Endodermal cell (in vitro differentiated cells): ENCODE measurements around the gene CD81. TPM values are rescaled to one million over a fixed set of nuclear protein-coding genes. Genes with fewer than 3 reads are reported as not detected.

Source experiments
- DNase-seq: peaks from one replicate; pipeline ENCODE4 v3.0.0-alpha.2; 2017
- H3K27ac ChIP-seq: 2 replicates; pipeline ENCODE4 v1.5.1; 2013; ENCODE audit warnings: mild to moderate bottlenecking, low read depth, low read length, moderate library complexity
- H3K27me3 ChIP-seq: 2 replicates; pipeline ENCODE4 v1.6.1; 2013; ENCODE audit warnings: mild to moderate bottlenecking, low read length, moderate library complexity; ENCODE audit not compliant: insufficient read depth, control insufficient read depth, poor library complexity, severe bottlenecking
- H3K36me3 ChIP-seq: 2 replicates; pipeline ENCODE4 v1.7.0; 2013; ENCODE audit warnings: mild to moderate bottlenecking, low read length, moderate library complexity; ENCODE audit not compliant: control insufficient read depth, insufficient read depth
- H3K4me1 ChIP-seq: one replicate; pipeline ENCODE4 v1.7.0; 2013; ENCODE audit warnings: low read length; ENCODE audit not compliant: control insufficient read depth, insufficient read depth
- H3K4me3 ChIP-seq: 2 replicates; pipeline ENCODE4 v1.5.1; 2013; ENCODE audit warnings: mild to moderate bottlenecking, low read length, moderate library complexity
- H3K9ac ChIP-seq: 2 replicates; pipeline ENCODE4 v1.6.1; 2013; ENCODE audit warnings: mild to moderate bottlenecking, low read length, moderate library complexity; ENCODE audit not compliant: poor library complexity, severe bottlenecking; ENCODE audit errors: extremely low read depth
- H3K9me3 ChIP-seq: 2 replicates; pipeline ENCODE4 v1.6.1; 2013; ENCODE audit warnings: mild to moderate bottlenecking, low read length, moderate library complexity; ENCODE audit not compliant: control insufficient read depth
- H3K27ac Mint-ChIP-seq: 2 replicates; pipeline ENCODE4 v1.8.0; 2020; ENCODE audit warnings: mixed read lengths
- H3K27me3 Mint-ChIP-seq: 2 replicates; pipeline ENCODE4 v1.8.0; 2021; ENCODE audit warnings: mild to moderate bottlenecking, mixed read lengths; ENCODE audit not compliant: insufficient read depth
- H3K36me3 Mint-ChIP-seq: 2 replicates; pipeline ENCODE4 v1.8.0; 2020; ENCODE audit warnings: low read depth, mixed read lengths
- H3K4me1 Mint-ChIP-seq: 2 replicates; pipeline ENCODE4 v1.8.0; 2020; ENCODE audit warnings: mixed read lengths
- H3K4me3 Mint-ChIP-seq: 2 replicates; pipeline ENCODE4 v1.8.0; 2020; ENCODE audit warnings: mild to moderate bottlenecking, moderate library complexity, mixed read lengths
- H3K9me3 Mint-ChIP-seq: 2 replicates; pipeline ENCODE4 v1.8.0; 2020; ENCODE audit warnings: mild to moderate bottlenecking, mixed read lengths
- CTCF ChIP-seq: fragments of 200-600 bp; sonication (generic); conservative IDR thresholded peaks from 2 replicates; pipeline ENCODE4 v1.5.0; 2021; ENCODE audit warnings: antibody characterized with exemption, mild to moderate bottlenecking
- WGBS, 2 experiments: methylation state at CpG; one replicate each; pipeline versions ENCODE4 v1.1.5 to v1.1.7; 2013; ENCODE audit warnings: missing lambda C conversion rate in 2 of 2, mixed read lengths in 1 of 2; ENCODE audit not compliant: insufficient coverage in 1 of 2, insufficient read length in 1 of 2; 5-methylcytosine and 5-hydroxymethylcytosine counted together
- total RNA-seq, 2 donors: library from RNA; stranded (reverse); fragmentation: NEBNext Ultra II Directional in 1 of 2; extraction: Animal tissue kit (Norgen Biotek cat#: 25700) in 1 of 2; gene quantifications; 2 replicates in 1 of 2; 3 replicates in 1 of 2; pipeline ENCODE4 v1.2.1, GENCODE V29; 2021

CD81 gene
- total RNA-seq, 2 donors from 2014 or later, result 275 to 331 TPM

GRCh38 chr11:2423157-2424025, 46.3 kb downstream of the CD81 start:
- H3K9me3 ChIP-seq, result no peaks in the 10 kb centered on the region
- Mint-ChIP-seq H3K27me3 (peaks cover 5% of the 10 kb centered on the region), H3K27ac (no peak overlapping the region), H3K9me3 (no peaks in the 10 kb centered on the region), H3K36me3 (no peaks in the 10 kb centered on the region), H3K4me1 (no peaks in the 10 kb centered on the region), H3K4me3 (no peak overlapping the region)
- H3K27me3 ChIP-seq, result no peaks in the 10 kb centered on the region
- H3K9ac ChIP-seq, result no peak overlapping the region
- H3K4me1 ChIP-seq, result no peaks in the 10 kb centered on the region
- no peak overlapping the region for H3K4me3 ChIP-seq
- no peak for TF ChIP-seq CTCF
- WGBS, 2 experiments, result 91 to 92% methylated on average over 22 to 26 of the region's 26 CpGs
- DNase-seq, result no peak
- H3K27ac ChIP-seq, result no peak overlapping the region
- H3K36me3 ChIP-seq, result no peaks in the 10 kb centered on the region

DNA sequence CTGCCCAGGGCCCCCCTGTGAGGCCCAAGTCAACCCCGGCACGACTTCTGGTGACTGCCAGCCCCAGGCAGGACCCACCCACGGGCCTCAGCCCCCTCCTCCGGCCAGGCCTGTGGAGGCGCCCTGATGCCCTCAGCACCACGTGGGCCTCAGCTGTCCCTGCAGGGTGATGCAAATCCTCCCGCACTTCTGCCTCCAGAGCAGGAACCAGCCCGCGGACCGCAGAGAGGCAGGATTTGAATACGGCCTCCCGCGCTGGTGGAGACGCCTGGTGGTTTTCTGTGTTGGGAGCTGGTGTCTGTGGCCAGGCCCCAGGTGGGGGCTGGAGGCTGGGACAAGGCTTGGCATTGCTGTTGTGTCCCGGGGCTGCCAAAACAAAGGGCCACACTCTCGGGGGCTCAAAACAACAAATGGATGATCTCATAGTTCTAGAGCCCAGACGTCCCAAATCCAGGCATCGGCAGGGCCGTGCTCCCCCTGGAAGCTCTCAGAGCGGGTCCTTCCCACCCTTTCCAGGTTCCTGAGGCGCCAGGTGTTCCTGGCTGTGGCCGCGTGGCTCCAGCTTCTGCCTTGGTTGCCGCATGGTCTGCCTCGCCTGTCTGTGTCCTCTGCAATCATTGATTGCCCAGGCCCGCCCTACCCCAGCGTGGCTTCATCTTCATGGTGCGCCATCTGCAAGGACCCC, 47.8 kb downstream of the CD81 start:
- no peaks in the 10 kb centered on the region for H3K4me1 Mint-ChIP-seq
- Histone ChIP-seq H3K9ac (no peak overlapping the region), H3K9me3 (no peaks in the 10 kb centered on the region), H3K4me1 (no peaks in the 10 kb centered on the region), H3K27ac (no peak overlapping the region), H3K27me3 (no peaks in the 10 kb centered on the region), H3K4me3 (no peak overlapping the region), H3K36me3 (no peaks in the 10 kb centered on the region)
- peaks cover 5% of the 10 kb centered on the region for H3K27me3 Mint-ChIP-seq
- H3K27ac Mint-ChIP-seq, result no peak overlapping the region
- no peak for DNase-seq
- H3K4me3 Mint-ChIP-seq, result no peak overlapping the region
- H3K36me3 Mint-ChIP-seq, result no peaks in the 10 kb centered on the region
- no peak for TF ChIP-seq CTCF
- 84 to 87% methylated on average over 23 to 28 of the region's 28 CpGs for WGBS, 2 experiments
- no peaks in the 10 kb centered on the region for H3K9me3 Mint-ChIP-seq

DNA sequence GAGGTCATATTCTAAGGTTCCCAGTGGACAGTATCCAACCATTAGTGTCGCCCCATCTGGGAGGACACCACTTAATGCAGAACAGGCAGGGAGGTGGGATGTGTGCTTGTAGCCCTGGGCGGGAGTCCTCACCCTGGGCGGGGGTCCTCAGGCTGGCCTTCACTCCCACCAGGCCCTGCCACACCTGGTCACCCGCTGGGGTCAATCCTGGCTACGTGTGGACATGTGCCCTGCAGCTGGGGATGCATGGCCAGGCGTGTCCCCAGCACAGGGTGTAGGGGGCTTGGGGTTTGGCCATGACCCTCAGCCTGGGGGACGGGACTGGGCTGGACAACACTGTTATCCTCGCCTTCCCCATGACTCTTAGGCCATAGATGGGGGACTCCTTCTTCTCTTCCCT, 48.4 kb downstream of the CD81 start:
- no peak overlapping the region for H3K9ac ChIP-seq
- peaks cover 5% of the 10 kb centered on the region for H3K27me3 Mint-ChIP-seq
- TF ChIP-seq CTCF, result no peak
- H3K27ac ChIP-seq, result no peak overlapping the region
- no peak overlapping the region for H3K4me3 ChIP-seq
- H3K4me1 ChIP-seq, result no peaks in the 10 kb centered on the region
- no peak overlapping the region for H3K27ac Mint-ChIP-seq
- H3K27me3 ChIP-seq, result no peaks in the 10 kb centered on the region
- H3K4me1 Mint-ChIP-seq, result no peaks in the 10 kb centered on the region
- no peaks in the 10 kb centered on the region for H3K9me3 Mint-ChIP-seq
- 80 to 87% methylated on average over 5 to 8 of the region's 8 CpGs for WGBS, 2 experiments
- no peaks in the 10 kb centered on the region for H3K36me3 Mint-ChIP-seq
- DNase-seq, result no peak
- H3K4me3 Mint-ChIP-seq, result no peak overlapping the region
- H3K36me3 ChIP-seq, result no peaks in the 10 kb centered on the region
- no peaks in the 10 kb centered on the region for H3K9me3 ChIP-seq
